Fibroblast of pulmonary artery (primary cell): Measurements from ENCODE around the gene TBC1D25.
"Not testable (repeated sequence)": the region's sequence is repeated elsewhere in the genome, so short reads cannot be mapped to it uniquely, and the experiment has no call there.

Experiments used
- DNase-seq: peaks from one replicate; pipeline ENCODE4 v3.0.0-alpha.2; 2010; ENCODE audit warnings: low read depth
- H3K4me3 ChIP-seq: replicated peaks from 2 replicates; pipeline ENCODE4 v1.5.1; 2011; ENCODE audit warnings: low read depth, mild to moderate bottlenecking, control low read depth, low read length, moderate library complexity
- CTCF ChIP-seq: IDR thresholded peaks from 2 replicates; pipeline ENCODE4 v1.5.1; 2011; ENCODE audit warnings: mild to moderate bottlenecking, control low read depth, low read length, inconsistent platforms; ENCODE audit errors: missing control alignments

Gene TBC1D25

GRCh38 chrX:48514868-48515460 lies 24.6 kb upstream of the TBC1D25 start:
- no peak for TF ChIP-seq CTCF
- no peak overlapping the region for H3K4me3 ChIP-seq
- DNase-seq, result no peak

GRCh38 chrX:48515842-48516241 lies 23.7 kb upstream of the TBC1D25 start:
- DNase-seq, result no peak
- no peak for TF ChIP-seq CTCF
- H3K4me3 ChIP-seq, result no peak overlapping the region

- no peak overlapping the region for H3K4me3 ChIP-seq
- no peak for DNase-seq
- TF ChIP-seq CTCF, result no peak
Observed at GRCh38 chrX:48516285-48516684, 23.2 kb upstream of the TBC1D25 start.

- H3K4me3 ChIP-seq, result no peak overlapping the region
- no peak for TF ChIP-seq CTCF
- DNase-seq, result no peak
Observed at GRCh38 chrX:48516987-48517386, 22.5 kb upstream of the TBC1D25 start.

GRCh38 chrX:48519481-48519880 lies 20.0 kb upstream of the TBC1D25 start:
- not testable (repeated sequence) for H3K4me3 ChIP-seq

GRCh38 chrX:48520455-48520854 lies 19.1 kb upstream of the TBC1D25 start:
- no peak for DNase-seq
- no peak overlapping the region for H3K4me3 ChIP-seq
- TF ChIP-seq CTCF, result no peak

More at GRCh38 chrX:48519481-48519880, 20.0 kb upstream of the TBC1D25 start:
- not testable (repeated sequence) for DNase-seq

GRCh38 chrX:48520976-48521352 lies 18.6 kb upstream of the TBC1D25 start:
- TF ChIP-seq CTCF, result no peak
- H3K4me3 ChIP-seq, result peak overlapping the region; percentile 57
- DNase-seq, result no peak
